Subcutaneous adipose tissue (tissue), 4 donors: ENCODE measurements around the gene CDKN3. TPM values are rescaled to one million over a fixed set of nuclear protein-coding genes. Genes with fewer than 3 reads are reported as not detected.

Experiments used
- CTCF ChIP-seq: fragments of 450-650 bp; IDR thresholded peaks from one replicate; pipeline ENCODE4 v1.5.1; 2016; ENCODE audit warnings: low read depth, mild to moderate bottlenecking, control low read depth, antibody characterized with exemption, moderate library complexity
- total RNA-seq, 4 donors: library from RNA; depleted of rRNA; stranded (reverse); fragments of >200 nt; gene quantifications; one replicate each; pipeline ENCODE4 v1.1.0, GENCODE V29; 2016

The CDKN3 gene
- total RNA-seq, 4 donors from 2014 or later = 2.6 to 4.4 TPM; not detected in 2

GRCh38 chr14:54435500-54435981 lies 38.7 kb downstream of the CDKN3 start:
- TF ChIP-seq CTCF = no peak

DNA sequence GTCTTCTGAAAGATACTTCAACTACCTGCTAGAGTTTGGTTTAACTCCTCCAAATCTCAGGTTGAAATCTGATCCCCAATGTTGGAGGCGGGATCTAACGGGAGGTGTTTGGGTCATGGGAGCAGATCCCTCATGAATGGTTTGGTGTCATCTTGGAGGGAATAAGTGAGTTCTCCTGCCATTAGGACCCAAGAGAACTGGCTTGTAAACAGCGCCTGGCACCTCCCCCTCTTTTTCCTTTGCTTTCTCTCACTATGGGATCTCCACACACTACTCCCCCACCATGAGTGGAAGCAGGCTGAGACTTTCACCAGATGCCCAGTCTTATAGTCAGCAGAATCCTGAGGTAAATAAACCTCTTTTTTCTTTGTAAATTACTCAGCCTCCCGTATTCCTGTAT lies 41.9 kb downstream of the CDKN3 start:
- no peak for TF ChIP-seq CTCF

GRCh38 chr14:54440037-54440436 lies 43.2 kb downstream of the CDKN3 start:
- TF ChIP-seq CTCF = no peak

- TF ChIP-seq CTCF = no peak
These were observed 43.7 kb downstream of the CDKN3 start for GRCh38 chr14:54440476-54440872.

DNA sequence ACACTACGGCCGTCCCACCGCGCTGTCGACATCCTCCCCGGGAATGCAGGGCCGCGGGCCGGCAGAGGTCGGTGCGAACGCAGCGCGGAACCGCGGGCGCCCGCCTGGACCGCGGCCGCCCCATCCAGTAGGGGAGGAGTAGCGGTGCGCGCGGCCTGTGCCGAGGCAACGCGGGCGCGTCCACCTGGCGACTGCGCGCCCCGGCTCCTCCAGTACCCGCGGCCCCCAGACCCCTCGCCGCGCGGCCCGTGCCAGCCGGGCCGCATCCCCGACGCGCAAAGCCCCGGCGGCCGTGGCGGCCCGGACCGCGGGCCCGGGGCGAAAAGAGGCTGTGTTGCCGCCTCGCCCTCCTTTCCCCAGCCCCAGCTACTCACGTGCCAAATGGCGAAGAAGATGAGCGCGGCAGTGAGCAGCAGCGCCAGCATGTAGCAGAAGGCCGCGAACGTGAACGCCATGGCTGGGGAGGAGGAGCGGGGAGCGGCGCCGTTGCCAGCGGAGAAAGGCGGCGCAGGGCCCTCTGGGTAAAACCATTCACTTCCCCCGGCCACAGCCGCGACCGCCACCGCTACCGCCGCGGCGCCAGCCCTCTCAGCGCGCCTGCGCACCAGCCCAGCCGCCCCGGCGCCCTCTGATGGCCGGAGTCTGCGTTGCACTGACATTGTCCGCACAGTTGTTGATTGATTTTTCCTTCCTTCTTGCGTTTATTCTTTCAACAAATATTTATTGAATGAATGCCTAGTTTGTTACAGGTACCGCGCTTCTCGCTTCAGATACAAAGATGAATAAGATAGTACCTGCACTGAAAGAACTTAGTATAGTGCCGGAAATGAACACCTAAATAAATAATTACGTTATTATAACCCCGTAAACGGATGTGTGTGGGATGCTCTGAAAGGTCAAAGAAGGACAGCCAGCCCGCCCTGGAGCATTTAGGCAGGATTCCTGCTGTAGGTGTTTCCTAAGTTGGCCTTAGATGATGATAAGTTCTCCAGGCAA lies 44.4 kb downstream of the CDKN3 start, which contains the start of gene CNIH1:
TSS of gene CNIH1 (minus strand) at position 502 of the 996 bp plus-strand sequence. CDS start at position 455, 47 bp downstream.
- TF ChIP-seq CTCF = no peak

DNA sequence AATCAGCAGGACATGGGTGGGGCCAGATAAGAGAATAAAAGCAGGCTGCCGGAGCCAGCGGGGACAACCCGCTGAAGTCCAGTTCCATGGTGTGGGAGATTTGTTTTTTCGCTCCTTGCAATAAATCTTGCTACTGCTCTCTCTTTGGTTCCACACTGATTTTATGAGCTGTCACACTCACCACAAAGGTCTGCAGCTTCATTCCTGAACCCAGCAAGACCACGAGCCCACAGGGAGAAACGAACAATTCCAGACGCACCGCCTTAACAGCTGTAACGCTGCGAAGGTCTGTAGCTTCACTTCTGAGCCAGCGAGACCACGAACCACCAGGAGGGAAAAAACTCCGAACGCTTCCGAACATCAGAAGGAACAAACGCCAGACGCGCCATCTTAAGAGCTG lies 47.2 kb downstream of the CDKN3 start:
- no peak for TF ChIP-seq CTCF

DNA sequence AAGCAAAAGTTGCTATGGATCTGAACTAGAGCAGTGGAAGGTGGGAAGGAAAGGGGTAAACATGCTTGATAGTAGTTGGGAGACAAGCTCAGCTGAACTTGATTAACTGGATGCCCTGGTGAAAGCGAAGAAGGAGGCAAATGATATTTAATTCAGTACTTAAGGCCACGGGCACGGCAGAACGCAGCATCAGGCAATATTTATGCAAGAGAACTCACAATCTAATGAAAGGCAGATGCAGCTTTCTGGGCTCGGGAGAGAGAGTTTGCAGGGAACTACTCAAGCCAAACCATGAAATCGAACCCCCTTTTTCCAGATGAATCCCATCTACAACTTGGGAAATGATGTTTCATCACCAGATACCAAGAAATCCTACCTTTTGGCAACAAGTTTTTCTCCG lies 47.9 kb downstream of the CDKN3 start:
- TF ChIP-seq CTCF = no peak
